Astrocyte of the cerebellum (primary cell): ENCODE results near the gene PRSS57.
A peak's percentile ranks its signal among the peaks of the same experiment; 100 is the strongest.

Source experiments
- DNase-seq: peaks from one replicate; pipeline ENCODE4 v3.0.0-alpha.2; 2011; ENCODE audit warnings: low read depth
- H3K4me3 ChIP-seq: 2 replicates; pipeline ENCODE4 v1.5.1; 2011; ENCODE audit warnings: mild to moderate bottlenecking, low read depth, low read length, moderate library complexity
- in situ Hi-C: cut with HindIII; loops from 2 replicates; pipeline ENCODE4 v1.10.0; 2017; ENCODE audit warnings: low sequenced_read_pairs
- TF ChIP-seq, protein P1 (sequence below): IDR thresholded peaks from 2 replicates; pipeline ENCODE4 v1.5.1; 2012; ENCODE audit warnings: low read length, low read depth, moderate library complexity, mild to moderate bottlenecking; ENCODE audit errors: missing control alignments

PRSS57 gene

DNA sequence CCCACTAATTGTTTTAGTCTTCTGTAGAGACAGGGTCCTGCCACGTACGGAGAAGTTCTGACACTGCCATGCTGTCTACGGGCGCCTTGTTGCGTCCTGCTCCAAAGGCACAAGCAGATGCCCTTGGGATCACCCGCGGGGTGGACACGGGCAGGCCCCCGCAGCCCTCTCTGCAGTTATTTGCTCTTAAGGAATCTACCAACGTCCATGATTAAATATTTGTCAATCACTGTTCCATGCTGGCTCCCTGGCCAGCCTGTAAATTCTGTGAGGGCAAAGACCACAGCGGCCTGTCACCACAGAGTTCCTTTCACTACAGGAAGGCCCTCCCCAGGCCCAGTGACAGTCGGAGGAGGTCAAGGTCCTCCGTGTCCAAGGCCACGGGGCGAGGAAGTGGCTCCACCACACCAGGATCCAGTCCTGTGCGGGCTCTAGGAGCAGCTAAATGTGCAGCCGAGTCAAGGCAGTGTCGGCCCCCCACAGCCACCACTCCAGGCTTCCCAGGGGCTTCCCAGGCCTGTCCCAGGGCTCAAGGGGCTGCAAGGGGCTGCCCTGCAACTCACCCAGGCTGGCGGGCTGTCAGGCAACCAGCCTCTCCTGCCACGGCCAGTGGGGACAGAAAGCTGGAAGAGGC is 34.3 kb downstream of the PRSS57 start:
- H3K4me3 ChIP-seq, result peak overlapping the region; percentile 90
- in situ Hi-C loops, result no loop called here
- TF ChIP-seq, protein P1, sequence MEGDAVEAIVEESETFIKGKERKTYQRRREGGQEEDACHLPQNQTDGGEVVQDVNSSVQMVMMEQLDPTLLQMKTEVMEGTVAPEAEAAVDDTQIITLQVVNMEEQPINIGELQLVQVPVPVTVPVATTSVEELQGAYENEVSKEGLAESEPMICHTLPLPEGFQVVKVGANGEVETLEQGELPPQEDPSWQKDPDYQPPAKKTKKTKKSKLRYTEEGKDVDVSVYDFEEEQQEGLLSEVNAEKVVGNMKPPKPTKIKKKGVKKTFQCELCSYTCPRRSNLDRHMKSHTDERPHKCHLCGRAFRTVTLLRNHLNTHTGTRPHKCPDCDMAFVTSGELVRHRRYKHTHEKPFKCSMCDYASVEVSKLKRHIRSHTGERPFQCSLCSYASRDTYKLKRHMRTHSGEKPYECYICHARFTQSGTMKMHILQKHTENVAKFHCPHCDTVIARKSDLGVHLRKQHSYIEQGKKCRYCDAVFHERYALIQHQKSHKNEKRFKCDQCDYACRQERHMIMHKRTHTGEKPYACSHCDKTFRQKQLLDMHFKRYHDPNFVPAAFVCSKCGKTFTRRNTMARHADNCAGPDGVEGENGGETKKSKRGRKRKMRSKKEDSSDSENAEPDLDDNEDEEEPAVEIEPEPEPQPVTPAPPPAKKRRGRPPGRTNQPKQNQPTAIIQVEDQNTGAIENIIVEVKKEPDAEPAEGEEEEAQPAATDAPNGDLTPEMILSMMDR, result no peak
- no peak for DNase-seq

DNA sequence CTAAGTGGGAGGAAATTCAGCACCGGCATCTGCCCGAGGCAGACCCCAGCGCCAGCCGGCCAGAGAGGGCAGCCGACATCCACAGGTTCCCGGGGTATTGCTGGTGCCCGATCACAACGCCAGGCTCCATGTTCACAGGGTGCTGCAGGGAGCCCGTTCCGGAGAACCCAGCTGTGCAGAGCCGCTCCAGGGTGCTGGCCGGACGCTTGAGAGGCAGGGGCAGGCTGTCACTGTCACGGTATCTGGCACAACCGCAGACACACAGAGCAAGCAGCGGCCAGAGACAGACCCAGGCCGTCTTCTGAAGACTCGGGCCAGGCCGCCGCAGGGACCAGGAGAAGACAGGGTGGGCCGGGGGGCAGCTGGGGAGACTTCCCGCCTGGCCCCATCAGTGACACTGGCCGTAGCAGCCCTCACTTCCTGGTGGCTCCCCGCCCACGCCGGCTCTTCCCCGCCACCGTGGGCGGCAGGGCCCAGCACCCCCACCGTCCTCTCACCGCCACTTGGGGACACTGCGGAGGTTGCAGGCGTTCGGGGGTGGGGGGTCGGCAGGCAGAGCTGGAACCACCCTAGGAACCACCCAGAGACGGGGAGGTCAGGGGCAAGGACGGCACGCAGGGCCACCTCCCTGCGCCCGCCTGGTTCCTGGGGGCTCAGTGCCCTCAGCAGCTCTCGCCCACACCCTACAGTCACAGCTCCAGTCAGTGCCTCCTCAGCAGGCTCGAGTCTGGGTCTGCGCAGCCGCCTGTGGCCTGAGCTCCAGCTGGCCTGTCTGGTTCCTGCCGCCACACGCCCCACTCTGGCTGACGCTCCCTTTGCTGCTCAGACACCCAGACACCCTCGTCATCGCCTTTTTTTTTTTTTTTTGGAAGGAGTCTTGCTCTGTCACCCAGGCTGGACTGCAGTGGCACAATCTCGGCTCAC is 36.1 kb downstream of the PRSS57 start:
- DNase-seq, result no peak
- in situ Hi-C loops, result no loop called here
- TF ChIP-seq, protein P1, result no peak
- H3K4me3 ChIP-seq, result no peak overlapping the region

DNA sequence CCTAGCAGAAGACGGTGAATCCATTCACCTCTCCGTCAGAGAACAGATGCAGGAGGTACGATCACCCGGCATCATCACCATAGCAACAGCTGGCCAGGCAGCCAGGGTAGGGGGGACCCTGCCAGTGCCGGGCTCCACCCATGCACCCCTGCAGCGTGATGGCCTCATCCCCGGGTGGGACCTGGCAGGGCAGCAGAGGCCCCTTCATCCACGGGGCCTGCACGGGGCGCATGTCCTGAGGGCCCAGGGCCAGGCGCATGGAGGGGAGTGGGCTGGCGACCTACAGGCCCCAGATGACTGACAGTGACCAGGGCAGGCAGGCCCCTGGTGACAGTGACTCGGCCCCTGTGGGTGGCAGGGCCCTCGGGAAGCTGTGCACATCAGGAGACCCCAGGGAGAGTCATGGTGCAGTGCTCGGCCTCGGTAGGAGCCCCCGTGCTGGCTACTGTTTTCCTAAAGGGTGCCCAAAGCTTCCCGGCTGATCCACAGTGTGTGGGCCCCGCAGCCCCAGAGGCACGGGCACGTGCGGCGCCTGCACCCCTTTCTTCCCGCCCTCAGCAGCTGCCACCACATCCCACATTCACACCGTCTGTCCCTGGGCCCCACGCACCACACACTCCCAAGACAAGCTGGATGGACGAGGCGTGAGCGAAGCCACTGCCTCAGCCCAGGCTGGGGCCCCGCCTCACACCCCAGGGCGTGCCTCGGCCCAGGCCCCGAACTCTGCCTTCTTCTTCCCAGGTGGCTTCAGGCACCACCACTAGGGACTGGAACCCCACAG is 37.0 kb downstream of the PRSS57 start:
- no peak for DNase-seq
- TF ChIP-seq, protein P1, result no peak
- H3K4me3 ChIP-seq, result no peak overlapping the region
- in situ Hi-C loops, result no loop called here

DNA sequence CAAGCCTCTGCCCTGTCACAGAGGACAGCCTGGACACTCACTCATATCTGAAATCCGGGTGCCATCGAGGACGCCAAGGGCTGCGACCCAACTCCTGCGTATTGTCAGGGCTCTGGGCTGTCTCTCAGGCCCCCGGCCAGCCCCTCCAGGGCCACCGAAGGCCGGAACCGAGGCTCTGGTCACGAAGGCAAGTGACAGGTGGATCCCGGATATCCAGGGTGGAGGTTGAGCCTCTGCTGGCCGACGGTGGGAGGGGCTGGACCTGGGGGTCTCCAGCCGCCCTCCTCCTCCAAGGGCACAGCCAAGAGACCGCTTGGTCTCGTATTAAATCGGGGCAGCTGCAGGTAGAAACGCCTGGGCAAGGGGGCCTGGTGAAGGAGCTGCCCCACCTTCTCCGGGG is 37.6 kb downstream of the PRSS57 start:
- in situ Hi-C loops, result no loop called here
- DNase-seq, result no peak
- no peak overlapping the region for H3K4me3 ChIP-seq
- TF ChIP-seq, protein P1, result no peak

DNA sequence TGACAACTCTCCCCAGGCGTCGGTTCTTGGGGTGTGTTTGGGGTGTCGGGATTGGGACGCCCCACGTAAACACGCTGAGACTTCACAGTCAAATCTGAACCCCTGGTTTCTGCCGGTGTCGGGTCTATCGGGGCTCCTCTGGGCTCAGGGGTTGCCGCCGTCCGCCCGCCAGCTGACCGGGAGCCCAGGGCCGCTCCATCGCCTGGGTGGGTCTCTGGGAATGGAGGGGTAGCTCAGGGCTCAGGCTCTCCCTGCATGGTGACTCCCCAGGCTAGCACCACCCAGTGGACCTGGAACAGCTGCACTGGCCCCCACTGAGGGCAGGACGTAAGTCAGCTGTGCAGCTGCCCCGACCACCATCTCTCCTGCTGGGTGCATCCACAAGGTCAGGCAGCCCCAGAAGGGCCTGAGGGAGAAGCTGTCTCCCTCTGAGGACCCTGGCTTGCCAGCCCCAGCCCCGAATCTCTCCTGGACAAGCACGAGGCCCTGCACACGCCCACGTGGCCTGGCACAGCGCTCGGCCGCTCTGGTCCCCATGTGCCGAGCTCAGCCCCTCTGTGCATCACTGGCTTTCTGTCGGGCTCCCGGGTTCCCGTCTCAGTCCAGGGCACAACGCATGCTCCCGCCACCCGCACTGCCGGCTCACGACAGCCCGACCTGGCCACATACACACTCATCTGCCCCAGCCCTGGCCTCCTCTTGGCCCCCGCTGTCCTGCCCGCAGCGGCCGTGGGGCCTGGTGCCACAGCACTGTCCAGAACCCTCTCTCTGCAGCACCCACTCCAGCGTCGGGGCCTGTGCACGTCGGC is 38.3 kb downstream of the PRSS57 start:
- no peak for DNase-seq
- no peak overlapping the region for H3K4me3 ChIP-seq
- TF ChIP-seq, protein P1, result no peak
- in situ Hi-C loops, result no loop called here
